Activated CD4-positive, alpha-beta T cell treated with anti-CD3 and anti-CD28 coated beads, Interleukin-2, amount 50 U/mL, for 1 hour (primary cell): ENCODE results near the gene KRTAP5-2.
"Not testable (repeated sequence)": the region's sequence is repeated elsewhere in the genome, so short reads cannot be mapped to it uniquely, and the experiment has no call there.

Experiments used
- DNase-seq: peaks from one replicate; pipeline ENCODE4 v3.0.0-alpha.2; 2020

The KRTAP5-2 gene

DNA sequence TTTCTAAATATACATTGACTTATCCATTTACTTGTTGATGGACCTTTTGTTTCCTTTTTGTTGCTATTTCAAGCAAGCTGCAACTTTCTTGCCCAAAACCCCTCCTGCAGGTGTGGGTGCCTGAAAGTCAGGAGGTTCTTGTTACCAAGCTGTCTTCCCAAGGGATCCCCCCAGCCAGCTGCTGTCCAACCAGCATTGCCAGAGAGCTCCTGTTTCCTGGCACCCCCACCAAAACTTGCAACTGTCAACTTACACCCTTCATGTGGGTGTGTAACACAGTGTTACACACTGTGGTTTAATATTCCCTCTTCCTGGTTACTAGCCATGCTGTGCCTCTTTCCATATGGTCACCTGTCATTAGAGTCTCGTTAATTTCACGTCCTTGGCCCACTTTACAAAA, 11.4 kb downstream of the KRTAP5-2 start:
- no peak for DNase-seq

DNA sequence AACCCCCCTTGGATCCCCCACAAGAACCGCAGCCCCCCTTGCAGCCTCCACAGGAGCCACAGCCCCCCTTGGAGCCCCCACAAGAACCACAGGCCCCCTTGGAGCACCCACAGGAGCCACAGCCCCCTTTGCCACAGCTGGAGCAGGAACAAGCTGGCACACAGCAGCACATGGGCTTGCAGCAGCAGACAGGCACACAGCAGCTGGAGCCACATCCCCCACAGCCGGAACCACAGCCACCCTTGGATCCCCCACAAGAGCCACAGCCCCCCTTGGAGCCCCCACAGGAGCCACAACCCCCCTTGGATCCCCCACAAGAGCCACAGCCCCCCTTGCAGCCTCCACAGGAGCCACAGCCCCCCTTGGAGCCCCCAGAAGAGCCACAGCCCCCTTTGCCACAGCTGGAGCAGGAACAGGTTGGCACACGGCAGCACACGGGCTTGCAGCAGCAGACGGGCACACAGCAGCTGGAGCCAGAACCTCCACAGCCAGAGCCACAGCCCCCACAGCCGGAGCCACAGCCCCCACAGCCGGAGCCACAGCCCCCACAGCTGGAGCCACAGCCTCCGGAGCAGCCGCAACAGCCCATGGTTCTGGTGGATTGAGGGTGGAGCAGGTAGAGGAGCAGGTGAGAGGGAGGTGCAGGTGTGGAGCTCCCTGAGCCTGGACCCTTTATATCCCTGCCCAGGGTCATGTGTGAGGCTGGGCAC, 13.3 kb downstream of the KRTAP5-2 start, which contains the start of gene KRTAP5-1:
TSS of gene KRTAP5-1 (minus strand) at position 623 of the 710 bp plus-strand sequence. CDS start at position 589, 34 bp downstream.
- DNase-seq, result not testable (repeated sequence)

DNA sequence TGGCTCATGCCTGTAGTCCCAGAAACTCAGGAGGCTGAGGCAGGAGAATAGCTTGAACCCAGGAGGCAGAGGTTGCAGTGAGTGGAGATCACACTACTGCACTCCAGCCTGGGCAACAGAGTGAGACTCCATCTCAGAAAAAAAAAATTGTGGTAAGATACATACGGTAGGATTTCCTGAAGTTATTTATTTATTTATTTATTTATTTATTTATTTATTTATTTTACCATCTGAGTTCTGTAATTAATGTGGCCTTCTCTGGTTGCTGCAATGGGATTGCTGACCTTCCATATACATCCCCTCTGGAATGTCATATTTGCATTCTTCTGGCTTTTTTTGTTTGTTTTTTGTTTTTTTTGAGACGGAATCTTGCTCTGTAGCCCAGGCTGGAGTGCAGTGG, 15.2 kb downstream of the KRTAP5-2 start:
- not testable (repeated sequence) for DNase-seq

DNA sequence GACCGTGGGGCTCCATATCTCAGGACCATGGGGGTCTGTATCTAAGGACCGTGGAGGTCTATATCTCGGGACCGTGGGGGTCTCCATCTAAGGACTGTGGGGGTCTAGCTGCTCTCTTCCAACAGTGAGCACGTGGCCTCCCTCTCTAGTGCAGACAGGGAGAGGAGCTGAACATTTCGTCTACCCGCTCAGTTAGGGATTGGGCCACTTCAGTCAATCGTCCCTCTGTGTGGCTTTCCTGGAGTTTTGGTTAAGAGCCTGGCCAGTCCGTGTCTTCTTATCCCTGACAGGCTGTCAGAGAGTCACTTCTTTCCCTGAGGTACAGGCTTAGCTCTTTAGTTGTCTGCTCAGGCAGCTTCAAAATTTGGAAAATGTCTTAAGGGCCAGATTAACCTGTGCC, 16.1 kb downstream of the KRTAP5-2 start:
- DNase-seq, result no peak

DNA sequence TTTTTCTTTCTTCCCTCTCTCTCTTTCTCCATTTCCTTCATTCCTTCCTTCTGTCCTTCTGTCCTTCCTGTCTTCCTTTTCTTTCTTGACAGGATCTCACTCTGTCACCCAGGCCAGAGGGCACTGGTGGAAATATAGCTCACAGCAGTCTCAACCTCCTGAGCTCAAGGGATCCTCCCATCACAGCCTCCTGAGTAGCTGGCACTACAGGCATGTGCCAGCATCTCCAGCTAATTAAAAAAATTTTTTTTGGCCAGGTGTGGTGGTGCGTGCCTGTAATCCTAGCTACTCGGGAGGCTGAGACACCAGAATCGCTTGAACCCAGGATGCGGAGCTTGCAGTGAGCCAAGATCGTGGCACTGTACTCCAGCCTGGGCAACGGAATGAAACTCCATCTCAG, 21.3 kb downstream of the KRTAP5-2 start:
- no peak for DNase-seq

DNA sequence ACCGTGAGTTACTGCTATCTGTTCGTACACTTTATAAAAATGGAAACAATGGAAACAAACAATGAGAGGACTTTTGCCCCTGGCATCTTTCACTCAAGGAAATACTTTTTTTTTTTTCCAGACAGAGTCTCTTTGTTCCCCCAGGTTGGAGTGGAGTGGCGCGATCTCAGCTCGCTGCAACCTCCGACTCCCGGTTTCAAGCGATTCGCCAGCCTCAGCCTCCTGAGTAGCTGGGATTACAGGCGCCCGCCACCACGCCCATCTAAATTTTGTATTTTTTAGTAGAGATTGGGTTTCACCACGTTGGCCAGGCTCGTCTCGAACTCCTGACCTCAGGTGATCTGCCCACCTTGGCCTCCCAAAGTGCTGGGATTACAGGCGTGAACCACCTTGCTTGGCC, 22.3 kb downstream of the KRTAP5-2 start:
- DNase-seq, result not testable (repeated sequence)

DNA sequence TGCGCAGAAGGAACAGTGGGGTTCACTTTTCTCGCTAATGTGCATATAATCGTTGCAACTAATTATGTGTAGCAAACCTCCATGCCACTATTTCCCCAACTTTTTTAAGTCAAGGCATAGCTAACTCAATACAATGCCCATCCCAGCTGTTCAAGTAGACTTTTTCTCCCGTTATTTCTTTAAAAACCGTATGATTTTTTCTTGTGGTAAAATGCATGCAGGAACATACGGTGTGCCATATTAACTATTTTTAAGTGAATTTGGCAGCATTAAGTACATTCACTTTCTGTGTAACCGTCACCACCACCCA, 23.2 kb downstream of the KRTAP5-2 start:
- DNase-seq, result no peak

DNA sequence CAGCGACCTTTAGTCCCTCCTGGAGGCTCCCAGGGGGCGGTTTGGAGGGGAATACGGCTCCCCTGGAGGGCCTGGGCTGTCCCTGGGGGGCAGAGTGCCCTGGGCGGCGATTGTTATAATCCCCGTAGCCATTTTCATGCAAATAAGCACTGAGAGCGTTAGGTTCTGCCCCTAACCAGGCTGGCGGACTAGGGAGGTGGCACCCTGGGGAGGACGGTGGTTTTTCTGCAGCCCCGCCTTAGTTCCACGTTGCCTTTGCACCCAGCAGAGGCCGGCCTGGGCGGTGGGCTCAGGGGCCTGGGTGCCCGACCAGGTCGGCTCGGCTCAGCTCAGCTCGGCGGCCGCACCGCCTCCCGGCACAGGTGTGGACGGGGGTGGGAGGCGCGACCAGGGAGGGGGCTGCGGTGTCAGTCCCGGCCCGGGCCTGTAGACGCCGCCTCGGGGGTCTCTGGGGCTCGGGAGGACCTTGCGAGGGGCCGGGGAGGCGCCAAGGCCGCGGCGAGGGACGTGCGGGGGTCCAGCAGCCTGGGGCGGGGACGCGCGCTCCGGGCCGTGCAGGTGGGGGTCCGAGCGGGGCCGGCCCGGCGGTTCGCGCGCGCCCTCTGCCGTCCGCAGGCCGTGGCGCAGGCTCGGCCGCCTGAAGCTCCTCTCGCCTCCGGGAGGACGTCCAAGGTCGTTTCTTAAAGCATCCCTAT, 23.7 kb downstream of the KRTAP5-2 start:
- DNase-seq, result peak; percentile 50

DNA sequence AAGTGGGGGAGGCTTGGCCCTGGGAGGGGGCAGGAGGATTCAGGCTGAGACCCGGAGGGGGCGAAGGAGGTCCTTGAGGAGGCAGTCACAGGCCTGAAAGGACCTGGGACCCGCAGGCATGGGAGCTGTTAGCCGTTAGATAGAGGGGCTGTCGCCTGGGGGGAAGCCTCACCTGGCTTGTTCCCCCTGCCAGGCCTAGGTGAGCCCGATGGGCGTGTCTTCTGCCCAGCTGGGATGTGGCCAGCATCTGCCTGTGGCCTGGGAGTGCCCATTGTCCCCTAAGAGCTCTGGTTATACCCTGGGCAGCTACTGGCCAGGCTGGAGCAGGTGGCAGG, 24.2 kb downstream of the KRTAP5-2 start:
- DNase-seq, result no peak

DNA sequence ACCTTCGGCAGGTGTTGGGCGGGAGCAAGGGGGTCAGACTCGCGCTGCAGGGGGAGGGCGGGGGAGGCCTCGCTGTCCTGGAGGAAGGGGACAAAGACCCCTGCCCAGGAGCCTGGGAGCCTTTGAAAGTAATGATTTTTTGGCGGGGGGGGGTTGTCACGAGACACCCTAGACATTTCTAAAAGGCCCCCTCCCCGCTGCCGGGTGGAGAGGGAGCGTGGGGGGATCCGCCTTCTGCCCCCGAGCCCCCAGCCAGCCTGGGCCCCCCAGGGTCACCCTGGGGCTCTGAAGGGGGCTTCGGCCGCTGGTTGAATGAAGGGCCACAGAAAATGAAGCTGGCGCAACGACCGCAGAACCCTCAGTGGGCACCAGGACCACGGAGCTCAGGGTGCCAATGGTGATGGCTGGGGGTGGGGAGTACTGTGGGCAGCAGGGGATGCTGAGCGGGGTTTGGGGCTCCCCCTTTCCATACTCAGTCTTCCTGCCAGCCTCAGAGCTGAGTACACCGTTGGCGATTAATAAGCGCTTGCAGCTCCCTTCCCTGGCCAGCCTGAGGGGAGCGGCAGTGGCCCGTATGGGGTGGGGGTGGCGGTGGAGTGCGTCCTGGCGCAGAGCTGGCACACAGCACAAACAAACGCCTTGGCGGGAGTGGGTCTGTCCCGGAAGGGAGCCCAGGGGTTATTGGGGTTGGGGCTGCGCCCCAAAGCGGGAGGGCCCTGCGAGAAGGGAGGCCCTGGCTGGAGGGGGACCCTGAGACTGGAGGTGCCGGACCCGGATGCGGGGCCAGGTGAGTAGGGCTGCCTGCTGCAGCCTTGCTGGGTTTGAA, 24.8 kb downstream of the KRTAP5-2 start:
- no peak for DNase-seq

DNA sequence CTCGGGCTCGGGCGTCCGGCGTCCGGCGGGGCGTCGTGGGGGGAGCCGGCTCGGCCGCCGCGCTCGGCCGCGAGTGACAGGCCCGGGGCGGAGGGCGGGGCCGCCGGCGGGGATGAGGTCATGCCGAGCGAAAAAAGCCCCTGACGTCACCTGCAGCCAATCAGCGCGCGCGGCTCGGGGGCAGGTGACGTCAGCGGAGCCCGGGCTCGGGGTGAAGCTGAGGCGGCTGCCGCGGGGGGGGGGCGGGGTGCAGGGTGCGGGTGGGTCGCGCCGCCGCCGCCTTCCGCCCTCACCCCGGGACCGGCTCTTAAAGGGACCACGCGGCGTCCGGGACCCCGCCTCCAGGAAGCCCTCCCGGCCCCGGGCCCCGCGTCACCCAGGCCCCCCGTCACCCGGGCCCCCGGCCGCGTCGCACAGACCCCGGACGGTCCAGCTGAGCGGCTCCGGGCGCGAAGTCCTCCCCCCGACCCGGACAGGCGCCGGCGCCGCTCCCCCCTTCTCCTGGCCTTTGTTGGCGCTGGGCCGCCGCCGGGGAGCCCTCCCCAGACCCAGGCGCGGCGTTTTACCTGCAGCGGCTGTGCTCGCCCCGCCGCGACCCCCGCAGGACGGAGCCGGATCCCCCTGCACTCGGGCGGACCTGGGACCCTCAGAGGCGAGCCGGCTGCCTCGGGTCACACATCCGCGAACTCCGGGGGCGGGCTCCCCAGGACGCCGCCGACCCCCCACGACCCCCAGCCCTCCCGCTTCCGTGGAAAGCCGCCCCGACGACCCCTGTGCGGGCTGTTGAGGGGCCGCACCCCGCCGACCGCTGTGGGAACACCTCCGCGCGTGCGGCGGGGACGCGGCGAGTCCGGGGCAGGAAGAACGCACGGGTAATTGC, 25.7 kb downstream of the KRTAP5-2 start, which contains the start of gene DUSP8:
TSS of gene DUSP8 (minus strand) at position 75 of the 880 bp plus-strand sequence. CDS start 6,445 bp downstream, outside the sequence.
- DNase-seq, result peak; percentile 97

DNA sequence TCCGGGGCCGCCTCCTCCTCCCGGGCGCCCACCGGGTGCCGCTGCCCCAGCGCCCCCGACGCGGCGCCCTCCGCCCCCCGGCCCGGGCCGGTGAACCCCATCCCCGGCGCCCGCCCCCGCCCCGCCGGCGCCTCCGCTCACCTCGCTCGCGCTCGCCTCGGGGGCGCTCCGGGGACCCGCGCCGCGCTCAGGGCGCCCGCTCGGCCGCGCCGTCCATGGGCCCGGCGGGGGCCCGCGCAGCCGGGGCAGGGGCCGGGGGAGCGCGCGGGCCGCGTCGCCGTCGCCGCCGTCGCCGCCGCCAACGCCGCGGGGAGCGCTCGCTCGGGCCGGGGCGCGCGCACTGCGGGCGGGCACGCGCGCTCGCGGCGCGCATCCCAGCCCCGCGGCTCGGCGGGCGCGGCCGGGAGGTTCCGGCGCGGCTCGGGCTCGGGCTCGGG, 26.3 kb downstream of the KRTAP5-2 start:
- DNase-seq, result no peak

DNA sequence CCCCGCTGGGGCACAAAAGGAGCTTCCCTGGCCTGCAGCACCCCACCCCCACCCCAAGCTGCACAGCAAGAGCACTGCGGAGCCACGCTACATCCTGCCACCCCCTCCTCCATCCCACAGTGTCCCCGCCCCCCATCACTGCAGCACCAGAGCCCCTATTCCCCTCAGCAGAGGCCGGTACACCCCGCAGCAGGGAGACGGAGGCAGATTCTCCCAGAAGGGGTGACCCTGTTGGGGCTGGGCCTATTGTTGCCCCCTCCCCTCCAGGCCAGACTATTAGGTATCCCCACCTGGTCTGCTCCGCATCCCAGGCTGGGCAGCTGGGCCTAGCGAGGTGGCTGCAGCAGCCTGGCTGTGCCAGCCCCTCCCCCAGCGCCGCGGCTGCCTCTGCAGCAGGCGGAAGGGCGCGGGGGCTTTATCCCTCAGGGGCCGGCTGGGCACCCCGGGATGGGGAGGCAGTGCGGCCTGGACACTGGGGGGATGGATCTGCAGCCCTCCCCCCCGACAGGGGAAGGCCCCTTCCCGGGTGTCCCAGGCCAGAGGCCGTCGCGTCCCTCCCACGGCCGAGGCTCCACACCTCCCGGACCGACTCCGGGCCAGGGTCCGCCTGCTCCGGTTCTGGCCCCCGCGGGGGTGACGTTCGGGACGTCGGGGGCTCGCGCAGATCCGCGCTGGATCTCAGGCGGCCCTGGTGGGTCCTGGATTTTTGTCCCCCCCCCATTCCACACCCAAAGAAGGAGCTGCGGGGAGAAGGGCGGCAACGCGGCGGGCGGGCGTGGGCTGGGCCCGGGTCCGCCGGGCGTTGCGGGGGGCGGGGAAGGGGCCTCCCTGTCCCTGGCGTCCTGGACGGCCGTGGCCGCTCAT, 27.0 kb downstream of the KRTAP5-2 start:
- DNase-seq, result no peak

DNA sequence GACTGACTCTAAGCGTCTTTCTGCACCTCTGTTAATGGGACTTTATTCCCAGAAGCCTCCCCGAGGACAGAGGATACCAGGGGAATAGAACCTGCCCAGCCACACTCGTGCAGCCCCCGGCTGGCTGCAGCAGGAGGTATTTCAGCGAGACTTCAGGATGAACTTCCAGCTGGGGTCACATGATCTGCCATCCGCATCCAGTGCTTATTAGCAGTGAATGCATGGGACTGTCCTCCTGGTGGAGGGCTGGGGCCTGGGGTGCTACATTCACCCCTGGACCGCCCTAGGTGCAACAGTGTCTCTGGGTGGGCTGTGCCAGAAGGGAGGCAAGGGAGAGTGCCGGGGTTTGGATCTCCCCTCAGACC, 27.6 kb downstream of the KRTAP5-2 start:
- DNase-seq, result no peak

DNA sequence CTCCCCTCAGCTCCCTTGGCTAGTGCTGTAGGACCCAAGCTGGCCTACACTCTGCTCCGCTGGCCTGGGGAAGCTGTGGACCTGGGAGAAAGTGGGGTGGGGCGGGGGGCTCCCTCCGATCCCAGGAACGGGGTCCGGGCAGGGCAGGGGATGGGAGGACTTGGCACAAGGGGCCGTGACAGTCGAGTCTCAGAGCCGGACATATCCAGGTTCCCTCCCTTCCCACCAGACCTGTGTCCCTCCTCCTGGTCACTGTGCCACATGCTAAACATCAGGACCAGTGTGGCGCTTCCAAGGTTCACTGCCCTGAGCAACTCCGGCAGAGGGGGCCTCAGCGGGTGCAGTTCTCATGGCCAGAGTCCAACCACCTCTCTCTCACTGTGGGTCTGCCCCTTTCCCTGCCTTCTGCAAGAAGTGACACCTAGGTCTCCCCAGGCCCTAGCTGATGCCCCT, 28.1 kb downstream of the KRTAP5-2 start:
- DNase-seq, result no peak

DNA sequence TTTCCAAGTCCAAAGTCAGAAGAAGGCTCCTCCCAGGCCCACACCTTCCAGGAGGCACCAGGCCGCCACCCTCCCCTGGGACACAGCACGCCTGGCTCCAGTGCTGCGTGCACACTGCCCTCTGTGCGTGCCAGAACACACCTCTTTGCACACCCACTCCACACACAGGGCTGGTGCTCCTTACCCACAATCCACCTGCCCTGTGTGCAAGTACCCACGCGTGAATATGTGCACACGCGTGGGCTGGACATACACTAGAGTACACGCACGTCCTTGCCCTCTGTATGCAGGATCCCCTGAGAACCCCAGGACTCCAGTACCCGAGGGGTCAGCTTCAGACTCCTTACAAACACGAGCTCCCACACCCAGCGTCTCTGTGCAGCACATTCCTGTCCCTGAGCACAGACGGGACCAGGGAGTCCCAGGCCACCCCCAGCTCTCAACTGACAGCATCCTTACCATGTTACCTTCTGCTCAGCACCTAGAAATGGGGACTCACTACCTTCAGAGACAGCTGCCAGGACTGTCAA, 28.8 kb downstream of the KRTAP5-2 start:
- DNase-seq, result no peak

DNA sequence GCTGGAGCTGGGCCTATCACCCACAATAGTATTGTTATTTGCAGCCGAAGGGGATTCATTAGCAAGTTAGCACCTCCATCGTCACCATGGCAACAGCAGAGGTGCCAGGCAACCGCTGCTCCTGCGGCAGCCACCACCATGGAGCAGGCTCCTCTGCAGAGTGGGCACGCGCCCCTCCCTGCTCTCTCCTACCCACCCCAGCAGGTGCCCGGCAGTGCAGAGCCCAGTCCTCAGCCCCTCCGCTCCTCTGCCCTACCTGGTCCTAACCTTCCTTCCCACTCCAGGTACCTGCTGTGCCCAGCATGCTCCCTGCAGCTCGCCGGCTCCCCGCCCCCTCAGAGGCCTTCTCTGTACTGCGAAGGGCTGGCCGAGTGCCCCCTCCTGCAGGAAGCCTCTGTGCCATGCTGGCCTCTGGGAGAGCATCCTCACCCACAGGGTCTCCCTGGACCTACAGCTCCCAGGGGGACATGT, 29.6 kb downstream of the KRTAP5-2 start:
- peak; percentile 41 for DNase-seq

DNA sequence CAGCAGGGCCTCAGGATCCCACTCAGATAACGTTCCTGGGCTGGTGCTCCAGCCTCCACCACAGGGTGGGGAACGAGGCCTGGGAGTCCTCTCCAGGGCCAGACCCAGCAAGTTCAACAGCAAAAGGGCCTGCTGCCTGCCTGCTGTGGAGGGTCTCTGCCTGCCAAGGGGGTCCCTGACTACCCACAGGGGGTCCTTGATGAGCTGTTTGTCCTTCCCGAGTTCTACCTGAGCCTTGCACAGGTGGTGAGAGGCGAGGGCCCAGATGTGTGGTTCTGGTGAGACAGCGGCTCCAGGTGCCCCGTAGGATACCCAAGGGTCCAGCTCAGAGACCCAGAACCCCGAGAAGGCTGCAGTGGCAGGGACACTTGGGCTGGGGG, 30.4 kb downstream of the KRTAP5-2 start:
- DNase-seq, result no peak

DNA sequence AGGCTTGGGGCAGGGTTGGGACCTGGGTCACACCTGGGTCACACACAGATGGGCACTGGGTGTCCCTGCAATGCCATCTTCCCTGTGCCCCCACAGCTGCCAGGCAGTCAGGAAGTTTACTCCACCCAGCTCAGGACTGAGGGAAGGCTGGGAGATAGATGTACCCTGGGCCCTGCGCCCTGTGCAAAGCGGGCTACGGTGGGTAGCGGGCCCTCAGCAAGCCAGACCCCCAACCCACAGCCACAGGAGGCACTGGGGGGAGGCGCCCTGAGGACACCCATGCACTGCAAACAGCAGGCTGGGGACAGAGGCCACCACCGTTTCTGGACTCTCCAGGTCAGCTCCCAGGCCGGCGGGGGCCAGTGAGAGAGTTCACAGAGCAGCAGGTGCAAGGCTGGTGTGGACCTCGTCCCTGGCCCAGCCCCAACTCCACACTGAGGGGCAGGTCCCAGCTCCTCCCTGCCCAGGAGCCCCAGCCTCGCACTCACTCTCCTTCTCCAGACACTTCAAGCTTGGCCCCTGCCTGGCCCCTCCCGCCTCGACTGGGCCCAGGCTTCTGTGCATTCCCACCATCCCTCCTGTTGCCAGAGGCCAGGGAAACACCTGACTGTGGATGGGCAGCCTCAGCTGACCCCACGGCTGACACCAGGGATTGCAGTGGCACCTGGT, 30.9 kb downstream of the KRTAP5-2 start:
- no peak for DNase-seq

DNA sequence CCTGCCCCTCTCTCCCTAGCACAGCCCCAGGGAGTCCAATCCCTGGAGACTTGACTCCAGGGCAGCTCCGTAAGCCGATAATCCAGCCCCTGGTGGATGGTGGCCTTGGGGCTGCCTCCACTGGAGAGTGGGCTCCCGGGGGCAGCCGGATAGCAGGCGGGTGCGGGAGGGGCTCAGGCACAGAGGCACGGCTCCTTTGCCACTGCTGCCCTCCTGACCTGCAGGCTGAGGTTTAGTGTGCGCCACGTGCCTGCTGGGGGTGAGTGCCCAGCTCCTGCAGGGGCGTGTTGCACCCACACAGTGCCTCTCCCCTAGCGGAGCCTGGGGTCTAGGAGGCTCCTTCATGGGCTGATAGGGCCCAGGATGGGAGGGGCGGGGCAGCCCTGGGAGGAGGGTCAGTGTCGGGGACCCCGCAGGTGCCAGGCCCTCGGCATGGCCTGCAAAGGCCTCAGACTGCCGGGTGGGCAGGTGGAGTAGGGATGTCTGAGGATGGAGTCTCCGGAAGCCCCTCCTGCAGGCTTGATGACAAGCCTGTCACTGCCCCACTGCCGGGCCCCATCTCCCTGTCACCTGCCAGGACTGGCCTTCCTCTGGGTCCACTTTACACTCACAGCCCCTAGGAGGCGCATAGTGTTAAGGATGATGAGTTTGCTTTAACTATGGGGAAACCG, 31.6 kb downstream of the KRTAP5-2 start:
- no peak for DNase-seq
